ENCODE measurements around the gene HOXC10. TPM values are rescaled to one million over a fixed set of nuclear protein-coding genes. Genes with fewer than 3 reads are reported as not detected.

The HOXC10 gene
- total RNA-seq, 2 donors from 2014 or later: 0.51 to 7.2 TPM

GRCh38 chr12:54016478-54016964 lies 31.6 kb downstream of the HOXC10 start:
- Histone ChIP-seq H3K36me3 (no peaks in the 10 kb centered on the region), H3K27ac (no peak overlapping the region), H3K4me3 (no peak overlapping the region), H3K27me3 (replicated peaks; ENCODE audit: insufficient read depth) (peaks cover 69% of the 10 kb centered on the region), H3K9me3 (no peaks in the 10 kb centered on the region), H3K4me1 (replicated peaks) (no peaks in the 10 kb centered on the region)
- peak; percentile 20 for DNase-seq (ENCODE audit: low spot score)
- TF ChIP-seq POLR2A (IDR thresholded peaks at IDR 0.05): no peak
- peak; percentile 79 for TF ChIP-seq POLR2AphosphoS5 (IDR thresholded peaks at IDR 0.05)
- 3% methylated on average over 25 of the region's 25 CpGs for WGBS
- intact Hi-C loops (cut with DNase I): no loop called here

DNA sequence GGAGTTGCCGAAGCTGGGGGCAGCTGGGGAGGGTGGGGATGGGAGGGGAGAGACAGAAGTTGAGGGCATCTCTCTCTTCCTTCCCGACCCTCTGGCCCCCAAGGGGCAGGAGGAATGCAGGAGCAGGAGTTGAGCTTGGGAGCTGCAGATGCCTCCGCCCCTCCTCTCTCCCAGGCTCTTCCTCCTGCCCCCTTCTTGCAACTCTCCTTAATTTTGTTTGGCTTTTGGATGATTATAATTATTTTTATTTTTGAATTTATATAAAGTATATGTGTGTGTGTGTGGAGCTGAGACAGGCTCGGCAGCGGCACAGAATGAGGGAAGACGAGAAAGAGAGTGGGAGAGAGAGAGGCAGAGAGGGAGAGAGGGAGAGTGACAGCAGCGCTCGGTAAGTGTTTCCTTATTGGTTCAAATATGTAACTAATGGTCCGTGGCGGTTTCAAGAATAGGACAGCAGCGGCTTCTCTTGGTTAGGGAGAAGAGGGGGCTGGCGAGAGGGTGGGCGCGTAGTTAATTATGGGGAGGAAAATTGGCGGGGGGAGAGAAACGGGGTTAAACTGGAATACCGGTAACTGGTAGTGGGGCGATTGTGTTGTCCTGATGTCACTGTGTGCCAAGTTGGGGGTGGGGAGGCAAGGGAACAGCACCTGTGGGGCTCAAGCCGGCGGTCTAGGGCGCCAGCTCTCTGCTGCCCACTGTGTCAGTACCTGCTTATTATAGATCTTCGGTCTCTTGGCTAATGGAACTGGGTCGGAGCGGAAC lies 32.3 kb downstream of the HOXC10 start:
- Histone ChIP-seq H3K36me3 (no peaks in the 10 kb centered on the region), H3K27ac (no peak overlapping the region), H3K27me3 (replicated peaks; ENCODE audit: insufficient read depth) (peaks cover 69% of the 10 kb centered on the region), H3K9me3 (no peaks in the 10 kb centered on the region), H3K4me3 (peak overlapping the region; percentile 9), H3K4me1 (replicated peaks) (no peaks in the 10 kb centered on the region)
- WGBS: 2% methylated on average over 24 of the region's 24 CpGs
- TF ChIP-seq, protein P1, sequence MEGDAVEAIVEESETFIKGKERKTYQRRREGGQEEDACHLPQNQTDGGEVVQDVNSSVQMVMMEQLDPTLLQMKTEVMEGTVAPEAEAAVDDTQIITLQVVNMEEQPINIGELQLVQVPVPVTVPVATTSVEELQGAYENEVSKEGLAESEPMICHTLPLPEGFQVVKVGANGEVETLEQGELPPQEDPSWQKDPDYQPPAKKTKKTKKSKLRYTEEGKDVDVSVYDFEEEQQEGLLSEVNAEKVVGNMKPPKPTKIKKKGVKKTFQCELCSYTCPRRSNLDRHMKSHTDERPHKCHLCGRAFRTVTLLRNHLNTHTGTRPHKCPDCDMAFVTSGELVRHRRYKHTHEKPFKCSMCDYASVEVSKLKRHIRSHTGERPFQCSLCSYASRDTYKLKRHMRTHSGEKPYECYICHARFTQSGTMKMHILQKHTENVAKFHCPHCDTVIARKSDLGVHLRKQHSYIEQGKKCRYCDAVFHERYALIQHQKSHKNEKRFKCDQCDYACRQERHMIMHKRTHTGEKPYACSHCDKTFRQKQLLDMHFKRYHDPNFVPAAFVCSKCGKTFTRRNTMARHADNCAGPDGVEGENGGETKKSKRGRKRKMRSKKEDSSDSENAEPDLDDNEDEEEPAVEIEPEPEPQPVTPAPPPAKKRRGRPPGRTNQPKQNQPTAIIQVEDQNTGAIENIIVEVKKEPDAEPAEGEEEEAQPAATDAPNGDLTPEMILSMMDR (IDR thresholded peaks at IDR 0.05): no peak
- intact Hi-C loops (cut with DNase I): no loop called here
- no peak for DNase-seq (ENCODE audit: low spot score)

DNA sequence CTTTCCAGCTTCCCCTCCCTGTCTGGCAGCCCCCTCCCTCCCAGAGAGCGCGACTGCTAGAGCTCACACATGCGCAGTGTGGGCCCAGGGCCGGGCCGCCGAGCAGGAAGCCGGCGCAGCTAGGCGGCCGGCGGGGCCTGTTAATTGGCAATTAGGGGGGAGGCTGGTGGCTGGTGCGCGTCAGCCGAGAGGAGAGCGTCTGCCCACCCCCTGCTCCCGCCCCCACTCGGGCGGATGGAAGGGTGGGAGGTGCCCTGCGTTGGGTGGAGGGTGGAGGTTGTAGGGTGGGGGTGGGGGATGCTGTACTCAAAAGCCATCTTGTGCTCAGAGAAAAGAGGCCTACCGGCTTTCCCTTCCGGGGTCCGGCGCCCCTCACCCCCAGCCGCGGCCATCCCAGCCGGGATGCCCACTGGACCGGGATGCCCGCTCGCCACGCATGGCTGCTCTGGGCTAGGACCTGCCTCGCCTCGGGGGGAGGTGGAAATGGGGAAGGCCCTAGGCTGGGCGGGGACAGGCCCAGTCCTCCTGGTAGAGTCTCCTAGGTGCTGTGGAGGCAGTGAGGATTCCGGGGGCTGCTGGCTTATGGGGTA lies 33.0 kb downstream of the HOXC10 start:
- Histone ChIP-seq H3K27me3 (replicated peaks; ENCODE audit: insufficient read depth) (peaks cover 69% of the 10 kb centered on the region), H3K9me3 (no peaks in the 10 kb centered on the region), H3K4me1 (replicated peaks) (no peaks in the 10 kb centered on the region), H3K4me3 (peak overlapping the region; percentile 9), H3K27ac (no peak overlapping the region), H3K36me3 (no peaks in the 10 kb centered on the region)
- DNase-seq (ENCODE audit: low spot score): no peak
- WGBS: 3% methylated on average over 34 of the region's 34 CpGs
- intact Hi-C loops (cut with DNase I): no loop called here
- TF ChIP-seq, protein P1 (IDR thresholded peaks at IDR 0.05): no peak
- peak; percentile 27 for TF ChIP-seq POLR2AphosphoS5 (IDR thresholded peaks at IDR 0.05)

DNA sequence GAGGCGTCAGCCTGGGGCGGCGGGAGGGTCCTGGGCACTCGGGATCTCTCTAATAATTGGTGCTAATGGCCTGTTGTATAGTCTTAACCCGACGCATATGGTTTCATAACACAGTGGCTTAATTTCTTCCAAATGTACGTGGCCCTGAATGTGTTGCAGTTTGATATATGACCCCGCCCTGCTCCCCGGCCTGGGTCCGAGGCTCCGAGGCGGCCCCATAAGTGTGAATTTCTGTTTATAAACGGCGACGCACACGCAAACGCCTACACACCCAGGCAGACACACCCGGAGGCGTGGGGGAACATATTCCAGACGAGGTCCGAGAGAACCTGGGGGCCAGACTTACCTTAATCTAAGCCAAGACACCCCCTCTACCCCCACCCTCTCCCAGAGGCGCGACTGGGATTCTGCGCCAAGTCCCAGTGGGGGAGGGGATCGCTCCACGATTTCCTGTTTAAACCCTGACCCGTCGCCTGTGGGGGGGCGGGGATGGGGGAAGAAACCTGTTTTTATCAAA lies 33.6 kb downstream of the HOXC10 start:
- H3K27me3 ChIP-seq (replicated peaks; ENCODE audit: insufficient read depth): peaks cover 68% of the 10 kb centered on the region
- DNase-seq (ENCODE audit: low spot score): no peak
- H3K36me3 ChIP-seq: no peaks in the 10 kb centered on the region

More for the DNA sequence above, 33.6 kb downstream of the HOXC10 start:
- WGBS: 18% methylated on average over 29 of the region's 29 CpGs
- TF ChIP-seq POLR2A (IDR thresholded peaks at IDR 0.05): no peak
- no peak for TF ChIP-seq POLR2AphosphoS5 (IDR thresholded peaks at IDR 0.05)
- TF ChIP-seq, protein P1 (IDR thresholded peaks at IDR 0.05): no peak
- Histone ChIP-seq H3K4me1 (replicated peaks) (no peaks in the 10 kb centered on the region), H3K27ac (no peak overlapping the region), H3K4me3 (no peak overlapping the region), H3K9me3 (no peaks in the 10 kb centered on the region)
- intact Hi-C loops (cut with DNase I): no loop called here
